ENCODE results near the gene TENM4.

DNA sequence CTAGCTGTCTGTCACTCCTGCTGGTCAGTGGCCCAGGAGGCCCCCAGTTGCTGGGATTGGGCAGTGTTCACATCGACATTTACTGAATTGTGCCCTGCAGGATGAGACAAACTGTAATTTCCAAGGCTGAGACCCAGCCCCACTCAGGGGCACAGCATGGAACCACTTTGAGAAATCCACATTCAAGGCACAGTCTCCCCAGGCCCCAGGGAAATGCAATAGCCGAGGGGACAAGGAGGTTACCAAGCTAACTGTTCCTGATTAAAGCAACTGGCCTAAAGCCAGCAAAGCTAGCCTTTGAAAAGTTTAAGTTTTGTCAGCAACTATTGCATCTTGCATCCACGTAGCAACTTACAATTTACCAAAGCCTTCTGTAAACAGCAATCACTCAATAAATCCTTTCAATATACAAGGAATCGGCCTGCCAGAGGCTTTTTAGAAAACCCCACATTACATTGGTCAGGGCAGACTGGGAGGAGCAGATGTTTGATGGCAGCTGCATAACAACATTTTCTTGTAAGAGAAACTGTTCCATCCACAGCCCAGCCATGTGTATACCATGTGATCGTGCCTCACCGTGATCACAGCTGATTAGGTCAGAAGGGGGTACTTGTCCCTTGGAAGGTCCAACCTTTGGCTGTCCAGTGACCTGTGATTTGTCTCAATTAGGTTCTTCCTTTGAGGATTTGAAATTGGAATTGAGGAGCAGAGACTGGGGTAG lies 103.9 kb downstream of the TENM4 start:
- TF ChIP-seq, protein P1, sequence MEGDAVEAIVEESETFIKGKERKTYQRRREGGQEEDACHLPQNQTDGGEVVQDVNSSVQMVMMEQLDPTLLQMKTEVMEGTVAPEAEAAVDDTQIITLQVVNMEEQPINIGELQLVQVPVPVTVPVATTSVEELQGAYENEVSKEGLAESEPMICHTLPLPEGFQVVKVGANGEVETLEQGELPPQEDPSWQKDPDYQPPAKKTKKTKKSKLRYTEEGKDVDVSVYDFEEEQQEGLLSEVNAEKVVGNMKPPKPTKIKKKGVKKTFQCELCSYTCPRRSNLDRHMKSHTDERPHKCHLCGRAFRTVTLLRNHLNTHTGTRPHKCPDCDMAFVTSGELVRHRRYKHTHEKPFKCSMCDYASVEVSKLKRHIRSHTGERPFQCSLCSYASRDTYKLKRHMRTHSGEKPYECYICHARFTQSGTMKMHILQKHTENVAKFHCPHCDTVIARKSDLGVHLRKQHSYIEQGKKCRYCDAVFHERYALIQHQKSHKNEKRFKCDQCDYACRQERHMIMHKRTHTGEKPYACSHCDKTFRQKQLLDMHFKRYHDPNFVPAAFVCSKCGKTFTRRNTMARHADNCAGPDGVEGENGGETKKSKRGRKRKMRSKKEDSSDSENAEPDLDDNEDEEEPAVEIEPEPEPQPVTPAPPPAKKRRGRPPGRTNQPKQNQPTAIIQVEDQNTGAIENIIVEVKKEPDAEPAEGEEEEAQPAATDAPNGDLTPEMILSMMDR (IDR thresholded peaks at IDR 0.05): no peak
- TF ChIP-seq POLR2A (IDR thresholded peaks at IDR 0.05): no peak
